ENCODE data around the gene B4GALNT1. TPM values are rescaled to one million over a fixed set of nuclear protein-coding genes. Genes with fewer than 3 reads are reported as not detected.
"Not testable (repeated sequence)": the region's sequence is repeated elsewhere in the genome, so short reads cannot be mapped to it uniquely, and the experiment has no call there.

The B4GALNT1 gene
- total RNA-seq, 4 donors from 2014 or later: 2.9 to 14.1 (median 3.9) TPM

DNA sequence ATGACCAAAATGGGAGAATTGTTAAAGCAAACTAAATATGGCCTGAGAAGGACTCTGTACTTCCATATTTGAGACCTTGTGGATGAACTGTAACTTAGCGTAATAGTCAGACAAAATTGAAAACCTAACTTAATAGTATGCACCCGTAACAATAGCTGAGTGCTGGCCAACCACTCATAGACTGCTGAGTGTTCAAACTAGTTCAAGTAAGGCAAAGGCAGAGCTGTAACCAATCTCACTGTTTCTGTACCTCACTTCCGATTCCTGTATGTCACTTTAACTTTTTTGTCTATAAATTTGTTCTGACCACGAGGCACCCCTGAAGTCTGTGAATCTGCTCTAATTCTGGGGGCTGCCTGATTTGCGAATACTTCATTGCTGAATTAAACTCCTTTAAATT is 33.9 kb upstream of the B4GALNT1 start:
- intact Hi-C loops (cut with DNase I; ENCODE audit: low total_unique reads): no loop called here
- TF ChIP-seq, protein P1, sequence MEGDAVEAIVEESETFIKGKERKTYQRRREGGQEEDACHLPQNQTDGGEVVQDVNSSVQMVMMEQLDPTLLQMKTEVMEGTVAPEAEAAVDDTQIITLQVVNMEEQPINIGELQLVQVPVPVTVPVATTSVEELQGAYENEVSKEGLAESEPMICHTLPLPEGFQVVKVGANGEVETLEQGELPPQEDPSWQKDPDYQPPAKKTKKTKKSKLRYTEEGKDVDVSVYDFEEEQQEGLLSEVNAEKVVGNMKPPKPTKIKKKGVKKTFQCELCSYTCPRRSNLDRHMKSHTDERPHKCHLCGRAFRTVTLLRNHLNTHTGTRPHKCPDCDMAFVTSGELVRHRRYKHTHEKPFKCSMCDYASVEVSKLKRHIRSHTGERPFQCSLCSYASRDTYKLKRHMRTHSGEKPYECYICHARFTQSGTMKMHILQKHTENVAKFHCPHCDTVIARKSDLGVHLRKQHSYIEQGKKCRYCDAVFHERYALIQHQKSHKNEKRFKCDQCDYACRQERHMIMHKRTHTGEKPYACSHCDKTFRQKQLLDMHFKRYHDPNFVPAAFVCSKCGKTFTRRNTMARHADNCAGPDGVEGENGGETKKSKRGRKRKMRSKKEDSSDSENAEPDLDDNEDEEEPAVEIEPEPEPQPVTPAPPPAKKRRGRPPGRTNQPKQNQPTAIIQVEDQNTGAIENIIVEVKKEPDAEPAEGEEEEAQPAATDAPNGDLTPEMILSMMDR (IDR thresholded peaks at IDR 0.05): no peak
- TF ChIP-seq POLR2A (IDR thresholded peaks at IDR 0.05): no peak
- H3K9me3 ChIP-seq: no peaks in the 10 kb centered on the region
- H3K4me3 ChIP-seq: no peak overlapping the region
- H3K4me1 ChIP-seq: no peaks in the 10 kb centered on the region
- no peak overlapping the region for H3K27ac ChIP-seq
- no peaks in the 10 kb centered on the region for H3K36me3 ChIP-seq
- no peak for DNase-seq
- H3K27me3 ChIP-seq: no peaks in the 10 kb centered on the region

DNA sequence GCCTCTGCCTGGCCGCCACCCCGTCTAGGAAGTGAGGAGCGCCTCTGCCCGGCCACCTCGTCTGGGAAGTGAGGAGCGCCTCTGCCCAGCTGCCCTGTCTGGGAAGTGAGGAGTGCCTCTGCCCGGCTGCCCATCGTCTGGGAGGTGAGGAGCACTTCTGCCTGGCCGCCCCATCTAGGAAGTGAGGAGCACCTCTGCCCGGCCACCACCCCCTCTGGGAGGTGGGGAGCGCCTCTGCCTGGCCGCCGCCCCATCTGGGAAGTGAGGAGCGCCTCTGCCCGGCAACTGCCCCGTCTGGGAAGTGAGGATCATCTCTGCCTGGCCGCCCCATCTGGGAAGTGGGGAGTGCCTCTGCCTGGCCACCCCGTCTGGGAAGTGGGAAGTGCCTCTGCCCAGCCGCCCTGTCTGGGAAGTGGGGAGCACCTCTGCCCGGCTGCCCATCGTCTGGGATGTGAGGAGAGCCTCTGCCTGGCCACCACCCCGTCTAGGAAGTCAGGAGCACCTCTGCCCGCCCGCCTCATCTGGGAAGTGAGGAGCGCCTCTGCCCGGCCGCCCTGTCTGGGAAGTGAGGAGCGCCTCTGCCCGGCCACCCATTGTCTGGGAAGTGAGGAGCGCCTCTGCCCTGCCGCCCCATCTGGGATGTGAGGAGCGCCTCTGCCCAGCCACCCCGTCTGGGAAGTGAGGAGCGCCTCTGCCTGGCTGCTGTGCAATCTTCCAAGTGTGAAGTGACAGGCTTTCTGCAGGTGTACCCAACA is 32.2 kb upstream of the B4GALNT1 start:
- intact Hi-C loops (cut with DNase I; ENCODE audit: low total_unique reads); H3K4me1 ChIP-seq; H3K4me3 ChIP-seq; DNase-seq; H3K9me3 ChIP-seq; H3K36me3 ChIP-seq; H3K27me3 ChIP-seq; H3K27ac ChIP-seq: not testable (repeated sequence)

DNA sequence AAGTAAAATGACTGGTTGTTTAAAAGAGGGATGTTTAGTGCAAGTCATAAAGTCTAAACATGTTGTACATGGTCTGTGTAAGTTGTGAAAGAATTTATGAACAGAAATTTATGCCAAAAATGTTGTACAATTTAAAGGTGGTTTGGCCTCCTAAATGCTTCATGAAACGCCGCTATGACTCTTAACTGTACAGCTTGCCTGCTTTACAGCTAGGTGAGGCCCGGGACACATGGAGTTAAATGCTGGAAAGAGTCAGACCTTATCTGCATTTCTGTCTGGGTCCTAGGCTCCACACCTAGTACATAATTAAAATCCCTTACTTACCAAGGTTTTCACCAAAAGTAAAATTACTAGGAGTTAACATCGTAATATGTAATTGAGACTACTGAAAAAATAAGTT is 28.4 kb upstream of the B4GALNT1 start:
- Histone ChIP-seq H3K27ac (no peak overlapping the region), H3K9me3 (no peaks in the 10 kb centered on the region), H3K27me3 (no peaks in the 10 kb centered on the region), H3K4me3 (no peak overlapping the region), H3K36me3 (no peaks in the 10 kb centered on the region), H3K4me1 (no peaks in the 10 kb centered on the region)
- intact Hi-C loops (cut with DNase I; ENCODE audit: low total_unique reads): no loop called here
- no peak for TF ChIP-seq POLR2A (IDR thresholded peaks at IDR 0.05)
- TF ChIP-seq, protein P1 (IDR thresholded peaks at IDR 0.05): no peak
- DNase-seq: no peak

DNA sequence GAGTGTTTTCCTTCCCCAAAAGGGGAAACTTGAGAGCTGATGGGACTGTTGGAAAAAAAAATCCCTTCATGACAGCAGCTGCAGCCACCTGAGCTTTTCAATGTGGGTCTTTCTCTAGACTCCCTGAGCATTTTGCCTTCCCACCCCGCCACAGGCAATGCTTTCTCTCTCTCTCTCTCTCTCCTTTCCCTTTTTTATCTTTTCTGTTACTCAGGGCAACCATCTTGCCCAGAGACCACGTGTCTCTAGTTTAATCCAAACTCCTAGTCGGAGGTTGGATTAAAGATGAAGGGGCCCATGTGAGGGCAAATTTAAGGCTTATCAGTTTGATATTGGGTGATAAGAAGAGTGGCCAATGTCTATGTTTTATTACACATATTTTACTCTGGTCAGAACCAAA is 25.9 kb upstream of the B4GALNT1 start:
- Histone ChIP-seq H3K27me3 (no peaks in the 10 kb centered on the region), H3K36me3 (no peaks in the 10 kb centered on the region), H3K4me3 (no peak overlapping the region), H3K4me1 (no peaks in the 10 kb centered on the region), H3K9me3 (no peaks in the 10 kb centered on the region), H3K27ac (no peak overlapping the region)
- intact Hi-C loops (cut with DNase I; ENCODE audit: low total_unique reads): no loop called here
- no peak for DNase-seq
- TF ChIP-seq, protein P1 (IDR thresholded peaks at IDR 0.05): no peak
- TF ChIP-seq POLR2A (IDR thresholded peaks at IDR 0.05): no peak

DNA sequence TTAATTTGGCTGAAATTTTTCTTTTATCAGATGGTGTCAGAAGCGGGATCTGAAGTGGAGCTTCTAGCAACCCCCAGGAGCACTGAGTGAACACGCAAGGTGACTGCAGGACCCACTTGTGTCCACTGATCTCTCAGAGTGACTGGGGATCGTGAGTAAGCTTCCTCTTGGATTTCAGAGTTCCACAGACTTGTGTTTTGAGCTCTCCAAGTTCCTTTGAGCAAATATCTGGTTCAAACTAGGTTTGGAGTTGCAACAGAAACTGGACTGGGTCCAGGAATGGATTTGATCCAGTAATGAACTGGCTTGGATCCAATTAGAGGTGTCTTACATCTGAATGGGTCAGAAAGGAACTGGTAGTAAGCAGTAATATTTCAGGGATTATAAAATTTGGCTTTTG is 24.7 kb upstream of the B4GALNT1 start:
- Histone ChIP-seq H3K4me3 (no peak overlapping the region), H3K4me1 (no peaks in the 10 kb centered on the region), H3K36me3 (no peaks in the 10 kb centered on the region), H3K27me3 (no peaks in the 10 kb centered on the region), H3K9me3 (no peaks in the 10 kb centered on the region), H3K27ac (no peak overlapping the region)
- intact Hi-C loops (cut with DNase I; ENCODE audit: low total_unique reads): no loop called here
- no peak for TF ChIP-seq POLR2A (IDR thresholded peaks at IDR 0.05)
- TF ChIP-seq, protein P1 (IDR thresholded peaks at IDR 0.05): no peak
- no peak for DNase-seq

DNA sequence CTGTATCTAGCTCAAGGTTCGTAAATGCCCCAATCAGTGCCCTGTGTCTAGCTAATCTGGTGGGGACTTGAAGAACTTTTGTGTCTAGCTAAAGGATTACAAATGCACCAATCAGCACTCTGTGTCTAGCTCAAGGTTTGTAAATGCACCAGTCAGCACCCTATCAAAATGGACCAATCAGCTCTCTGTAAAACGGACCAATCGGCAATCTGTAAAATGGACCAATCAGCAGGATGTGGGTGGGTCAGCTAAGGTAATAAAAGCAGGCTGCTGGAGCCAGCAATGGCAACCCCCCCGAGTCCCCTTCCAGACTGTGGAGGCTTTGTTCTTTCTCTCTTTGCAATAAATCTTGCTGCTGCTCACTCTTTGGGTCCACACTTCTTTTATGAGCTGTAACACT is 23.4 kb upstream of the B4GALNT1 start:
- H3K9me3 ChIP-seq; H3K27ac ChIP-seq; H3K27me3 ChIP-seq; DNase-seq; H3K4me3 ChIP-seq; H3K36me3 ChIP-seq; H3K4me1 ChIP-seq; intact Hi-C loops (cut with DNase I; ENCODE audit: low total_unique reads): not testable (repeated sequence)
